Non-pigmented ciliary epithelial cell (primary cell): ENCODE measurements around the gene SNX21.

Experiments used
- DNase-seq: peaks from one replicate; pipeline ENCODE4 v3.0.0-alpha.2; 2010; ENCODE audit warnings: low read depth

SNX21 gene

GRCh38 chr20:45882469-45883099, 49.0 kb downstream of the SNX21 start:
- no peak for DNase-seq

- DNase-seq = no peak
Observed at GRCh38 chr20:45883100-45883469, 49.5 kb downstream of the SNX21 start.

GRCh38 chr20:45886590-45887345, 53.2 kb downstream of the SNX21 start:
- no peak for DNase-seq

GRCh38 chr20:45887346-45887715, 53.7 kb downstream of the SNX21 start, which contains the start of gene SPATA25:
SPATA25 (minus strand) TSS chr20:45887622; CDS start chr20:45887590, 32 bp downstream.
- no peak for DNase-seq

- no peak for DNase-seq
Observed at GRCh38 chr20:45888681-45889080, 55.1 kb downstream of the SNX21 start.

GRCh38 chr20:45890077-45890984, 56.7 kb downstream of the SNX21 start:
- DNase-seq = no peak

- no peak for DNase-seq
Observed at GRCh38 chr20:45890985-45891983, 57.7 kb downstream of the SNX21 start, which contains the start of the genes CTSA and NEURL2. CTSA (plus strand) TSS chr20:45891335; CDS start chr20:45891569, 234 bp downstream. NEURL2 (minus strand) TSS chr20:45891208; CDS start chr20:45890991, 217 bp downstream.

GRCh38 chr20:45892049-45892825, 58.6 kb downstream of the SNX21 start:
- DNase-seq = no peak
